ENCODE results near the gene ELMO1.

GRCh38 chr7:37081436-37081835 lies 367.2 kb downstream of the ELMO1 start:
- TF ChIP-seq SP1 (IDR thresholded peaks at IDR 0.05) (no peak), EGR1 (IDR thresholded peaks at IDR 0.05; ENCODE audit: low read depth in 2 of 2) (no peak), CTCF (IDR thresholded peaks at IDR 0.05; ENCODE audit: low read depth, low read length, missing input control) (no peak), YY1 (IDR thresholded peaks at IDR 0.05) (no peak), TAF1 (conservative IDR thresholded peaks at IDR 0.05) (no peak), FOXA1 (IDR thresholded peaks at IDR 0.05) (no peak), GABPA (IDR thresholded peaks at IDR 0.05 in 1 of 2, conservative IDR thresholded peaks at IDR 0.05 in 1 of 2) (no peak), RAD21 (IDR thresholded peaks at IDR 0.05) (no peak), MAX (IDR thresholded peaks at IDR 0.05) (no peak), REST (IDR thresholded peaks at IDR 0.05) (no peak), HNF4G (IDR thresholded peaks at IDR 0.05) (no peak), RXRA (IDR thresholded peaks at IDR 0.05) (no peak)

Measured in liver (tissue), 3 donors.